Breast epithelium (tissue), 3 donors: ENCODE data around the gene TRIP12.

Experiments
- CTCF ChIP-seq, 3 donors: fragments of 450-650 bp; IDR thresholded peaks; one replicate each; pipeline ENCODE4 v1.5.1; 2016 to 2017; ENCODE audit warnings: antibody characterized with exemption in 3 of 3, mild to moderate bottlenecking in 3 of 3, moderate library complexity in 3 of 3
- POLR2A ChIP-seq: fragments of 450-650 bp; IDR thresholded peaks from one replicate; pipeline ENCODE4 v1.6.1; 2016; ENCODE audit warnings: antibody characterized with exemption, mild to moderate bottlenecking, moderate library complexity

- no peak for TF ChIP-seq POLR2A
- TF ChIP-seq CTCF (IDR thresholded peaks at IDR 0.05) = no peak
Measured at GRCh38 chr2:229794636-229795035, 127.2 kb downstream of the TRIP12 start.
